IMR-90 (cell line): ENCODE results near the gene ATP6V0C. TPM values are rescaled to one million over a fixed set of nuclear protein-coding genes. Genes with fewer than 3 reads are reported as not detected.

Experiments used
- ATAC-seq: fragments of 200-7000 bp; cut with Tn5 transposase; 2 replicates; pipeline ENCODE4 v1.9.1; 2020; ENCODE audit warnings: low read depth, mild to moderate bottlenecking, moderate library complexity
- BruUV-seq: library from RNA; stranded (reverse); fragments of 400-500 nt; replicated peaks from 2 replicates; lab custom pipeline; 2021; lab: Mats Ljungman, UMichigan
- CTCF ChIA-PET: fragments of 300-600 bp; formaldehyde crosslinking; extraction: SDS; loops from one replicate; lab custom pipeline; 2021; ENCODE audit warnings: antibody characterized with exemption; lab: Yijun Ruan, JAX
- POLR2A ChIA-PET: fragments of 300-600 bp; sonication (Branson Sonifier 250); formaldehyde crosslinking; loops from one replicate; lab custom pipeline; 2022; ENCODE audit warnings: antibody characterized with exemption; ENCODE audit not compliant: unreplicated experiment; lab: Charles Lee
- DNase-seq: peaks from one replicate; pipeline ENCODE4 v3.0.0; 2013
- H2AFZ ChIP-seq: replicated peaks from 2 replicates; pipeline ENCODE3; 2013; ENCODE audit warnings: low read length, mild to moderate bottlenecking; ENCODE audit not compliant: poor library complexity
- H2AK5ac ChIP-seq: 2 replicates; pipeline ENCODE4 v1.6.1; 2013; ENCODE audit warnings: low read depth, low read length, inconsistent platforms
- H2AK9ac ChIP-seq: replicated peaks from 2 replicates; pipeline ENCODE3; 2013; ENCODE audit warnings: mild to moderate bottlenecking, low read depth, low read length, moderate library complexity; ENCODE audit not compliant: poor library complexity
- H2BK120ac ChIP-seq: 2 replicates; pipeline ENCODE4 v1.6.1; 2013; ENCODE audit warnings: low read depth, low read length, inconsistent platforms
- H2BK15ac ChIP-seq: 3 replicates; pipeline ENCODE4 v1.6.1; 2013; ENCODE audit warnings: low read depth, low read length, inconsistent platforms
- H2BK20ac ChIP-seq: 2 replicates; pipeline ENCODE4 v1.6.1; 2013; ENCODE audit warnings: low read depth, mild to moderate bottlenecking, inconsistent platforms, low read length, moderate library complexity
- H2BK5ac ChIP-seq: 2 replicates; pipeline ENCODE4 v1.6.1; 2013; ENCODE audit warnings: mild to moderate bottlenecking, low read depth, low read length, inconsistent platforms; ENCODE audit not compliant: poor library complexity, severe bottlenecking
- H3K14ac ChIP-seq: replicated peaks from 2 replicates; pipeline ENCODE4 v1.6.1; 2013; ENCODE audit warnings: low read depth, low read length, inconsistent platforms
- H3K18ac ChIP-seq: 2 replicates; pipeline ENCODE4 v1.6.1; 2013; ENCODE audit warnings: low read depth, low read length, control low read depth
- H3K23ac ChIP-seq: 2 replicates; pipeline ENCODE4 v1.6.1; 2013; ENCODE audit warnings: low read depth, low read length, inconsistent platforms
- H3K27ac ChIP-seq: 2 replicates; pipeline ENCODE4 v1.5.1; 2013; ENCODE audit warnings: mild to moderate bottlenecking, control low read depth, low read length; ENCODE audit not compliant: insufficient read depth
- H3K27me3 ChIP-seq: 2 replicates; pipeline ENCODE4 v1.6.1; 2013; ENCODE audit warnings: low read length; ENCODE audit not compliant: control insufficient read depth, insufficient read depth
- H3K36me3 ChIP-seq: 2 replicates; pipeline ENCODE4 v1.6.1; 2013; ENCODE audit warnings: low read length, mixed read lengths; ENCODE audit not compliant: control insufficient read depth, insufficient read depth
- H3K4ac ChIP-seq: 2 replicates; pipeline ENCODE4 v1.6.1; 2013; ENCODE audit warnings: low read depth, low read length, inconsistent platforms
- H3K4me1 ChIP-seq: 2 replicates; pipeline ENCODE4 v1.6.1; 2013; ENCODE audit warnings: low read length, mixed read lengths; ENCODE audit not compliant: control insufficient read depth, insufficient read depth
- H3K4me2 ChIP-seq: 2 replicates; pipeline ENCODE4 v1.6.1; 2013; ENCODE audit warnings: low read depth, mild to moderate bottlenecking, control low read depth, low read length, moderate library complexity
- H3K4me3 ChIP-seq: 2 replicates; pipeline ENCODE4 v1.5.1; 2013; ENCODE audit warnings: low read depth, mild to moderate bottlenecking, control low read depth, low read length, moderate library complexity; ENCODE audit not compliant: insufficient read depth
- H3K56ac ChIP-seq: 2 replicates; pipeline ENCODE4 v1.6.1; 2013; ENCODE audit warnings: low read length, inconsistent platforms; ENCODE audit not compliant: insufficient read depth; ENCODE audit errors: extremely low read depth
- H3K79me1 ChIP-seq, 2 experiments: 2 replicates each; pipeline ENCODE4 v1.6.1; 2013; ENCODE audit warnings: low read length in 2 of 2, inconsistent platforms in 1 of 2, low read depth in 1 of 2
- H3K9ac ChIP-seq: 2 replicates; pipeline ENCODE4 v1.6.1; 2013; ENCODE audit warnings: low read depth, low read length, control low read depth
- H3K9me1 ChIP-seq: 2 replicates; pipeline ENCODE4 v1.6.1; 2013; ENCODE audit warnings: low read length, inconsistent platforms; ENCODE audit not compliant: insufficient read depth
- H3K9me3 ChIP-seq: 2 replicates; pipeline ENCODE4 v1.6.1; 2013; ENCODE audit warnings: low read length; ENCODE audit not compliant: control insufficient read depth, insufficient read depth
- H4K20me1 ChIP-seq: 2 replicates; pipeline ENCODE4 v1.6.1; 2013; ENCODE audit warnings: low read length, inconsistent platforms; ENCODE audit not compliant: insufficient read depth
- H4K5ac ChIP-seq: 2 replicates; pipeline ENCODE4 v1.6.1; 2013; ENCODE audit warnings: mild to moderate bottlenecking, low read depth, low read length, control low read depth
- H4K8ac ChIP-seq, 2 experiments: 2 replicates each; pipeline ENCODE4 v1.6.1; 2013; ENCODE audit warnings: low read depth in 2 of 2, low read length in 2 of 2, control low read depth in 1 of 2, inconsistent platforms in 1 of 2
- H4K91ac ChIP-seq: 2 replicates; pipeline ENCODE4 v1.6.1; 2013; ENCODE audit warnings: low read depth, low read length, inconsistent platforms; ENCODE audit not compliant: insufficient read depth
- BHLHE40 ChIP-seq: fragments of 150-350 bp; IDR thresholded peaks from 2 replicates; pipeline ENCODE4 v1.6.1; 2016; ENCODE audit warnings: mild to moderate bottlenecking, low read depth, low read length
- CEBPB ChIP-seq: IDR thresholded peaks from 2 replicates; pipeline ENCODE4 v1.6.1; 2012; ENCODE audit warnings: low read depth, low read length, improper control_type of control experiment
- CTCF ChIP-seq: conservative IDR thresholded peaks from 2 replicates; pipeline ENCODE4 v1.5.1; 2012; ENCODE audit warnings: mild to moderate bottlenecking, low read depth, low read length, improper control_type of control experiment
- ELK1 ChIP-seq: fragments of 150-350 bp; IDR thresholded peaks from 2 replicates; pipeline ENCODE4 v1.6.1; 2016; ENCODE audit warnings: low read depth, mild to moderate bottlenecking, low read length, moderate library complexity, borderline replicate concordance
- FOS ChIP-seq: fragments of 150-350 bp; IDR thresholded peaks from 2 replicates; pipeline ENCODE4 v1.6.1; 2016; ENCODE audit warnings: low read depth, low read length
- MAFK ChIP-seq: IDR thresholded peaks from 2 replicates; pipeline ENCODE4 v1.6.1; 2012; ENCODE audit warnings: low read depth, low read length, improper control_type of control experiment
- MAZ ChIP-seq: IDR thresholded peaks from 2 replicates; pipeline ENCODE4 v1.6.1; 2012; ENCODE audit warnings: low read depth, mild to moderate bottlenecking, low read length, improper control_type of control experiment, moderate library complexity, borderline replicate concordance
- MXI1 ChIP-seq: IDR thresholded peaks from 2 replicates; pipeline ENCODE4 v1.6.1; 2012; ENCODE audit warnings: low read depth, mild to moderate bottlenecking, low read length, moderate library complexity, borderline replicate concordance
- NFE2L2 ChIP-seq: fragments of 150-350 bp; IDR thresholded peaks from 2 replicates; pipeline ENCODE4 v1.6.1; 2016; ENCODE audit warnings: low read depth, mild to moderate bottlenecking, low read length
- POLR2A ChIP-seq: IDR thresholded peaks from 2 replicates; pipeline ENCODE4 v1.6.1; 2012; ENCODE audit warnings: mild to moderate bottlenecking, low read depth, low read length
- RAD21 ChIP-seq: IDR thresholded peaks from 2 replicates; pipeline ENCODE4 v1.6.1; 2012; ENCODE audit warnings: low read length, improper control_type of control experiment
- RCOR1 ChIP-seq: IDR thresholded peaks from 2 replicates; pipeline ENCODE4 v1.6.1; 2012; ENCODE audit warnings: mild to moderate bottlenecking, low read length, improper control_type of control experiment; ENCODE audit not compliant: insufficient replicate concordance
- RFX5 ChIP-seq: IDR thresholded peaks from 2 replicates; pipeline ENCODE4 v1.8.0; 2012; ENCODE audit warnings: low read depth, mild to moderate bottlenecking, low read length, moderate library complexity
- SMC3 ChIP-seq: fragments of 150-350 bp; IDR thresholded peaks from 2 replicates; pipeline ENCODE4 v1.6.1; 2016; ENCODE audit warnings: low read depth, mild to moderate bottlenecking, antibody characterized with exemption, low read length, moderate library complexity
- USF2 ChIP-seq: fragments of 150-350 bp; IDR thresholded peaks from 2 replicates; pipeline ENCODE4 v1.6.1; 2017; ENCODE audit warnings: mild to moderate bottlenecking, antibody characterized with exemption, low read length, low read depth
- WGBS, 2 experiments: methylation state at CpG; one replicate each; pipeline versions ENCODE4 v1.1.5 to v1.1.7; 2013; ENCODE audit warnings: missing lambda C conversion rate in 2 of 2; ENCODE audit not compliant: insufficient read length in 1 of 2; ENCODE audit errors: extremely low coverage in 2 of 2; 5-methylcytosine and 5-hydroxymethylcytosine counted together
- dilution Hi-C: fragments of 300-500 bp; cut with HindIII; formaldehyde crosslinking; loops from one replicate; pipeline ENCODE4 v1.14.3; 2018; ENCODE audit warnings: low sequenced_read_pairs; ENCODE audit not compliant: unreplicated experiment
- in situ Hi-C: fragments of 300-500 bp; cut with MboI; formaldehyde crosslinking; loops from 3 replicates; pipeline ENCODE4 v1.14.3; 2019; ENCODE audit warnings: low sequenced_read_pairs, inconsistent platforms, mixed read lengths
- intact Hi-C: fragments of 100-400 bp; cut with micrococcal nuclease; formaldehyde crosslinking; loops from 2 replicates; pipeline ENCODE4 v1.10.0; 2022
- polyA plus RNA-seq, 3 experiments: library from polyadenylated mRNA; depleted of rRNA; stranded (reverse); fragments of >200 nt; gene quantifications; 2 replicates each; pipeline ENCODE4 v1.2.3, GENCODE V29; 2012; ENCODE audit warnings: low replicate concordance in 1 of 3
- total RNA-seq: library from RNA; depleted of rRNA; stranded (reverse); fragments of >200 nt; gene quantifications from 2 replicates; pipeline ENCODE4 v1.2.3, GENCODE V29; 2012

Gene ATP6V0C
- total and polyA plus RNA-seq, 2 of the 4 experiments (the other 2 are of a cell fraction) = 8.4 to 107 TPM

- in situ Hi-C loops = loop anchor here (5.0 kb wide), 1 partner anchor 156 kb away; the partner anchor contains the start of gene ABCA3
- TF ChIP-seq FOS = no peak
- TF ChIP-seq CTCF = no peak
- TF ChIP-seq MAFK = no peak
- TF ChIP-seq ELK1 = no peak
- TF ChIP-seq RFX5 = no peak
- no peak for TF ChIP-seq RAD21
- TF ChIP-seq BHLHE40 = no peak
- no peak for TF ChIP-seq MAZ
- no peak for TF ChIP-seq RCOR1
- no peak for TF ChIP-seq SMC3
- no peak for TF ChIP-seq CEBPB
- TF ChIP-seq NFE2L2 = no peak
- TF ChIP-seq POLR2A = no peak
- TF ChIP-seq USF2 = no peak
- no peak for TF ChIP-seq MXI1
These were observed 15.9 kb upstream of the ATP6V0C start for GRCh38 chr16:2497695-2498484.

More at GRCh38 chr16:2497695-2498484, 15.9 kb upstream of the ATP6V0C start:
- Histone ChIP-seq H4K5ac (no peak overlapping the region), H2BK15ac (no peak overlapping the region), H3K23ac (no peak overlapping the region), H3K79me1 (peaks cover 3 to 24% of the 10 kb centered on the region in 2 experiments; a peak in 3 of 4 replicates), H2BK120ac (no peak overlapping the region), H3K4ac (no peak overlapping the region), H3K9ac (no peak overlapping the region), H3K9me1 (no peaks in the 10 kb centered on the region), H3K36me3 (peaks cover 19% of the 10 kb centered on the region; the same call in 1 of the 2 replicates), H3K9me3 (no peaks in the 10 kb centered on the region), H3K27me3 (no peaks in the 10 kb centered on the region), H3K18ac (no peak overlapping the region), H4K8ac (no peak overlapping the region), H3K4me2 (no peak overlapping the region), H2BK20ac (no peak overlapping the region), H3K14ac (no peak overlapping the region), H4K91ac (no peak overlapping the region), H3K27ac (no peak overlapping the region), H2BK5ac (no peak overlapping the region), H2AK5ac (no peak overlapping the region), H4K20me1 (peaks cover 20% of the 10 kb centered on the region), H2AFZ (no peak overlapping the region), H3K4me1 (peaks cover 9% of the 10 kb centered on the region), H3K56ac (no peak overlapping the region), H2AK9ac (no peak overlapping the region), H3K4me3 (no peak overlapping the region)
- intact Hi-C loops (no loop called here), dilution Hi-C loops (no loop called here)
- ChIA-PET POLR2A (no interaction called here), CTCF (no interaction called here)
- DNase-seq (no peak), ATAC-seq (no peak)
- BruUV-seq = no TSS peak
- 78% methylated on average over 11 of the region's 26 CpGs; no CpG with 5 or more reads in 1 of the 2 experiments for WGBS, 2 experiments
